ENCODE data around the gene SPRED2.

SPRED2 gene

DNA sequence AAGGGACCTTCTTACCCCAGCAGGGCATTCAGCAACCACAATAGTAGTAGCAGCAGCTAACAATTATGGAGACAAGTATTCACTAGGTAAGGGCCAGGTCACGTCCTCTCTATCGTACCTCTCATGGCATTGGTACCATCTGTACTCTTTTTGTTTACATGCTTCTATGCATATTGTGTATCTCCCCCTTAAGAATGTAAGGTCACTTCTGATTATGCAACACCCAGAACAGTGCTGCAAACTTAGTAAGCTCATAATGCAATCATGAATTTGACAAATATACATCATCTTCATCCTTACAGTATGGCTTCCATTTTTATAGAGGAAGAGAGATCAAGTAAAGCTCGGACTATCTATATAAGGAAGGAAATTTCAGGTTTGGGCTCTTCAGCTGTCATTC is 46.1 kb downstream of the SPRED2 start:
- no peak for DNase-seq (ENCODE audit: low read depth)

DNA sequence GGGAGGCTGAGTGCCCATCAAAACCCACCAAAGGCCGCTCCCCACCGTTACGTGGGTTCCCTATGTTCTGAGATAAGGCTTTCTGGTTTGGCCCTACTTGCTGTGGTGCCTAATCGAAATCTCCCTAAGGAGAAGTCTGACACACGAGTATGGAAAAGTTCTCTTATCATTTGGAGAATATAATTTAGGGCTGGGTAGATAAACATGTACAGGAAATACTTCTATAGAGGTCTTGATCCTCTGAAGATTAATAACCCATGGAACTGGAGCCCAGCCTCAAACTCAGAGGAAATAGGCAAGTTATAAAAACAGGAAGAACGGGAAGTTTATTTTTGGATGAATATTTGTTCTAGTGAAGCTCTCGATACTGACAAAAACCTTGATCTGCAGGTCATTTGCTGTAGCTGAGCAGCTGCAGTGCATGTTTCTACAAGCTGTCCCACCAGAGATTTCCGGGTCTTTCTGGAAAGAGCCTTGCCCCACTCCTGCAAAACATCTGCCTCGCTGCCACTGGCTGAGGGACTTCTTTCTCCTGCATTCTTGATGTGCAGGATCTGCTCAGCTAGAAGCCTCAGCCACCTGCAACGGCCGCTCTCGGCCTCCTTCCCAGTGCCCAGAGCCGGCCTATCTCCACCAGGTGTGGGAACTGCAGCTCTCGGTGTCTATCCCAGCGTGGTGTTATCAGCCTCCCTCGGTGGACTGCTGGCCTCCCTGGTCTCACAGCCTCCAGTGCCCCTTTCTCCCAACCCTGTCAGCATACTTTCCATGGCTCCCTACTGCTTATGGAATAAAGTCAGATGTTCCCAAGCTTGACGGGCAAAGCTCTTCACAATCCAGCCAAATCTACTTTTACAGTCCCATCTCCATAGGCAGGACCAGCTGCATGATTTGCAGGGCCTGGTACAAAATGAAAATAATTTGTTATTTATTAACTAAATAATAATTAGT is 48.6 kb downstream of the SPRED2 start:
- DNase-seq (ENCODE audit: low read depth), result no peak

DNA sequence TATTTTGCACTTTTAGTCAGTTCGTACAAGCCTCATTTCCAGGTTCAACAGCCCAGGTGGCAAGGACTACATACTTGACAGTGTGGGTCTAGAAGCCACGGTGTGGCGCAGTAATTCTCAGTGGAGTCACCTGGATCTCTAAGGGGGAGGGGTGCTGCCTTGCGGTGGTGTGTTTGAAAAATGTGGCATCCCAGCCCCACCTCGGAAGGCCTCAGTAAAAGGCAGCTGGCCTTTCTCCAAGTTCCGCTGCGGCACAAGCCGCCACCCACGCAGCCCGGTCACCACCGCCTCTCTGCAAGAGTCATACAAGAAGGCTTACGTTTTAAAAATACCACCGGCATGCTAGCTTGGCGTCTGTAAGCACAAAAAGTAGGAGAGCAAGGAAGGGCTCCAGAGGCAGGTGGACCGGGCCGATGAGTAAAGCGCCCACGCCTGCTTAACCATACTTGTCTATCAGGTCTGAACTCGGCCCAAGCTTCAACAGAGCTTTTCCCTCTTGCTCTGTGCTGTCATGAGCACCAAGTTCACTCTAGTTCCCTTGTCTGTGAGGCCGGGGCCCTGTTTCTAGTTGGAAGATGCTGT is 49.5 kb downstream of the SPRED2 start:
- peak; percentile 46 for DNase-seq (ENCODE audit: low read depth)

DNA sequence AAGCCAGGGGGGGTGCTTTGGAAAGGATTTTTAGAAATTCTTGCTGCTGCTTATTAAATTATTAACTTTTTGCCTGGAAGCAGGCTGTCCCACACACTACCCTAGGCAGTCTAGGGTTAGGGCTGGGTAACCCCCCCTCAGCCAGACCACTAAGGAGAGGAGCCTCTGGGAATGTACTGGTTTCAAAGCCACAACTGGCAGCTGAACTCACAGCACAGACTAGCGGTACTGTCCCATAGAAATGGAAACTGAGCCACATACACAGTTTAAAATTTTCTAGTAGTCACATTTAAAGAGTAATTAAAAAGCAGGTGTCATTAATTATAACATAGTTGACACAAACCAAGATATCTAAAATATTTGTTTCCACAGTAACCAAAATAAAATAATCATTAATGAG is 50.1 kb downstream of the SPRED2 start:
- no peak for DNase-seq (ENCODE audit: low read depth)

DNA sequence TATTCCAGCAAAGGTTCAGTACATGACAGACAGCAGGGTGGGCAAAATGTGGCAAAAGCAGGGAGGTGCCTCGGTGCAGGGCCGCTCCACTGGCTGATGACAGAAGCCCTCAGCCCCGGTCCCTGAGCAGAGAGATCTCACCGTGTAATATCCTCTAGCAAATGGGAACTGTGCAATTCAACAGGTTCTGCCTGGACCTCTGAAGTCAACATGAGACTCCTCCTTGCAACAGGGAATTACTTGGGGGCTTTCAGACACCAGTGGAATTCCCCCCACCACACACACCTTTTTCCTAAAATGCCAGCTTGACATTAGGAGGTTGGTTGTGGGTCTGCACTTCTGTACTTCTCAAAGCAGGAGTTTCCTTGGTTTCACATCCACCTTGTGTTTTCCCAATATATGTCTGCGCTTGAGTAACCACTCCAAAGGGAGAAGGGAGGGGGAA is 50.8 kb downstream of the SPRED2 start:
- no peak for DNase-seq (ENCODE audit: low read depth)

DNA sequence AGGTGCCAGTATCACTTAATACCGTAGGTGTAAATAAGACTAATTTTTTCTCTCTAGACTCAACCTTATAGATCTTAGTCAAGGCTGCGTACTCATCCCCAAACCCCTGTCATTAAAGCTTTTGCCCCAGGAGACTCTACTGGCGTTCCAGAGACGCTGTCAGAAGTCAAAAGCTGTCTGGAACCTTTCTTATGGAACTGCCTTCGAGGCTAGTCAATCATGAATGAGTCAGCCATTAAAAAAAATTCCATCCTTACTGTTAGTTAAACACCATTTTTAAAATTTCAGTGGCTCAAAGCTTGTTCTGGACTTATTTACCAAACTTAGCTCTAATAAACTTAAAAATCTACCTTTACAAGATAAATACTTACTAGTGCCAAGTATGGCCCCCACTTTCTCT is 52.1 kb downstream of the SPRED2 start:
- DNase-seq (ENCODE audit: low read depth), result no peak

DNA sequence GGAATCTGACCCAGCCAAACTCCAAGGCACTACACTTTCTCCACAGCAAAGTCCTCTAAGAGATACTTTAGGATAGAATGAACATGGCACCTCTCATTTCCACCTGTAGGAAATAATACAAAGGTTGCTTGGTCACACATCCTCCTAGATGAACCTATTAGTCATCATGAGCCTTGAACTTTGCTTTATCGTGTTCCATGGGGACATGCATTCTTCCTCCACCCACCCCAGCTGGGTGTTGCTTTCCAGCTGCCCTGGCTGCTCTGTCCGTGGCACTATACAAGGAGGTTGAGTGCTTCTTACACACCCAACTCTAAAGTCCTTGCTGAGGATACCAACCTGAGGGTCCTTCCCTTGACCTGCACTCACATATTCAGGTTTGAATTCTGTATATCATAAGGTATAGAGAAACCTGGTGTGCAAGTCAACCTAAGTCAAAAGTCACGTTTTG is 52.7 kb downstream of the SPRED2 start:
- DNase-seq (ENCODE audit: low read depth), result no peak

DNA sequence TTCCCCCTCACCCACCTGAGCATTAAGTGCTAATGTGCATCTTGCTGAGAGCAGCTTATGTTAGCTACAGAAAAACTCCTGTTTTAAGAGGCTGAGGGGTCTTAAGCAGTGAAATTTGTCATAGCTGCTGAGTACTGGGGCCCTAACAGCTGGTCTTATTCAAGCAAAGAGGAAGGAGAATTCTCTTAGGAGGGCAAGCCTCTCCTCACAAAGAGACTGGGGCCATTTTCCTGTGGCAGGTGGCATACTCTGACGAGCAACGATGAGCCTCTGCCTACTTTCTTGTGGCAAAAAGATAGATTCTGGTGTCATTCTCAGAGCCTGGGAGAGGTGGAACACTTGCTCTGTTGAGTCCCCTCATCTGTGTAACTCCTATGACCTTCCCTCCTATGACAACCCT is 53.2 kb downstream of the SPRED2 start:
- DNase-seq (ENCODE audit: low read depth), result no peak

DNA sequence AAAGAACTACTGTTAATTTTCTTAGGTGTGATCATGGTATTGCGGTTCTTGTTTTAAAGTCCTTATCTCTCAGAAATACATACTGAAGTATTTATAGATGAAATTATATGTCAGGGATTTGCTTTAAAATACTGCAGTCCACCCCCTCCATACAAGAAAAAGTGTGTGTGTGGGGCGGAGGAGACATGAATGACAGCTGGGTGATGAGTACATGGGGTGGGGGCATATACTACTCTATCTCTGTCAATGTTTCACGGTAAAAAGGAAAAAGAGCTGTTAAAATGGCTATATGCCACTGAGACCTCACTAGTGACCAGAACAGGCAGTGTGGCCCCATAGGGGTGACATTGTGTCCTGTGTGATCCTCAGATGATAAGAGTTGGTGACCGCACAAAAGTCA is 54.1 kb downstream of the SPRED2 start:
- DNase-seq (ENCODE audit: low read depth), result no peak

DNA sequence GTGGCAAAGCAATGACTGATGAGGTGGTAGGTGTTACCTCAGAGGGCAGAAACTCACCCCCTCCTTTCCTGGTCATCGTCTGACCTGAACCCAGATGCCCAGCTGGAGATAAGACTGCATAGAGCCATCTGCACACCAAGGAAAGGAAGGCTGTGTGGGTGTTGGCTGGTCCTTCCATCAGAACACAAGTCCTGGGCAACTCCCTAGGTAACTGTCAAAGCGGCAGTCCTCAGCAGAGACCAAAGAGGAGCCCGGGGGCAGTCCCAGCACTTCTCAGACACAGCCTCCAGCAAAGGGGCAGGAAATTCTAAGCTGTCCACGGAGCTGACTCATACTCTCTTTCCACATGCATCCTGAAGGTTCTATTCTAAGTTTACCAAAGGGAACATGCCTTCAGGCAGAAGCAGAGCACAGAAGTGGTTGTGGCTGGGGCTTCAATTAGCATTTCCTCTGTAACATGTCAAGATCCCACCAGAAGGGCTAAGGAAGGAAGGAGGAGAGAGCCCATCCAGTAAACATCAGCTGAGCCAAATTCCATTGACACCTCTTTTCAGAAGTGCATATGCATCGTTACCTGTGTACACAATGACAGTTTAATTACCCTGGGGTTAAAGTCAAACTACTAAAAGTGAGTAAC is 54.7 kb downstream of the SPRED2 start:
- DNase-seq (ENCODE audit: low read depth), result no peak

DNA sequence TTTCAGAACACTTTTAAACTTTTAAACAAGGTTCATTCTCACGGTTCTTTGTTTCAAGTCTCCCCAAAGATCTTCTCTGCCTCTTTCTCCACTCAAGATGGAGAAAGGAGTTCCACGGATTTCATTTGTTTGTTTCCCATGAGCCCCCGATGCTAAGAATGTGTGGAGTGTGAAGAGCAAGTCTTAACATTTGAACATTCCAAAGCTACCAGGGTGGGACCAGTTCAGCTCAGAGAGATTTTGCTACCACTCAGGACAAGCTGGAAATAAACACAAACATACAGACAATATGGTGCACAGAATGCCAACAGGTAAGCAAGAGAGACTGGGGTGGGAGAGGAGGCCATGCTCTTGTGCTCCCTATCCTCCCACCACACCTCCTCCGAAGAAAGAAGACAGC is 56.7 kb downstream of the SPRED2 start:
- DNase-seq (ENCODE audit: low read depth), result no peak

DNA sequence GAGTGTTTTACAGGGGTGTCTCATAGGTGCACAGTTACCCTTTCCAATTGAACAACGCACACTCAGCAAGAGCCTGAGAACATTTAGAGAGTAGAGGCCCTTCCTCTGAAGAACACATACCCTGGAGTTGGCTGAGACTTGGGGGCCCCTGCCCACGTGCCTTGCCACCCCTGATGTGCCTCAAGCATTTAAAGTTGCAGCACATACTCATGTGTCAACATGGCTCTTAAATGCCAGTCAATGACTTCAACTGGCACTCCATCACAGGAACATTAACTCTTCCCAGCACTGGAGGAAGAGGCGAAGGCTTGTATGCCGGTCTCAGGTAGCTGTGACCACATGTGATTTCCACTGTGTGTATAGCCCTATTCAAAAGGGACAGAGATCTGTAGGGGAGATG is 57.4 kb downstream of the SPRED2 start:
- no peak for DNase-seq (ENCODE audit: low read depth)

DNA sequence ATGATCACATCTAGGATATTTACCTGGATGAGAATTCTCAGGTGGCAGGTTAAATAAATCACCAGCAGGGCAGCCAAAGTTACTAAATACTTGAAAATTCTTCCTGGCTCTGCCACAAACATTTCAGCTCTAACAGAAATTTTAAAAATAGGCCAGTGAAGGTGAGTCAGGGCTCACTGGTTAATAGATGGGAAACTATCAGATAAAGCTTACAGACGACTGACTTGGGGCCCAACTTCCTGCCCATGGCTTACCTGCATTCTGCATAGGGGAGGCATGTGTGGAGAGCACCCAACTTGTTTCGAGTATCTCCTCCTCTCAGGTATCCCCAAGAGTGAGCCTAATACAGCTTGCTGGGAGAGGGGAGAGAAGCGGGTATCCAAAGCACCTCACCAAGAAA is 57.8 kb downstream of the SPRED2 start:
- DNase-seq (ENCODE audit: low read depth), result no peak

DNA sequence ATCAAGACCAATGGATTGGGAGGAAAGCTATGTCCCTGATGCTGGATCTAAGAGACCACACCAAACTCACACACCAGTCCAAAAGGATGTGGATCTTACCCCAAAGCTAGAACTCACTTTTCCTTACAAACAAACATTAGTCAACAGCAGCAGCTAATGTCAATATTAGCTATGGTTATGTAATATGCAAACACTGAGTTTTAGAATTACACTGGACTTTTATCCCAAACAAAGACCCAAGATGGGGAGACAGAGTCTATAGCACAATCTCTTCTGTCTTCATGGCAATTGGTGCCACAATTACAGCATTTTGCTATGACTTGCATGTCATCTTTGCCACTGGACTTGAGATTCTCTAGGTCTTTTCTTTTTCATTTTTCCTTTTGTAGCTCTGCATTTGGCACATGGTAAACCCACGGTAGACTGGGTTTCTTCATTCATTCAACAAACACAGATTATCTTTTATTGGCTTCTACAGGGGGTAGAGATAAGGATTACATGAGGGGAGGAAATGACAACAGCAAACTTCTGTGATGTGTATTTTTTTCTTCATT is 59.0 kb downstream of the SPRED2 start:
- DNase-seq (ENCODE audit: low read depth), result no peak

DNA sequence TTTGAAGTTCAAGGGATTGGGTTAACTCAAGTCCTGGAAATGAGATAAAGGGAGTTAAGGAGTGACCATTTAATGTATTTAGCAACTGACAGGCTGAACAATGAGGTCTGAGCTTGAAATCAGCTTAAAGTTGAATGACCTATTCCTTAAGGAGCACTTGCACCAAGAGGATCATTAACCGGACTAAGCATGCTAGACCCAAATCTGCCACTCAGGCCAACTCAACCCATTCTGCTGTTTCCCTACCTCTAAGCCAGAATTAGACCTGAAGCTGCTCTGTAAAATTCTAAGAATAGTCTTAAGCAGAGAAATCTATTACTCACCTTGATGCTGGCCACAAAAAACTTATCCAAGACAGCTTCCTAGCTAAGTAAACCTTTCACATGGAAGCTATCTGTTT is 59.8 kb downstream of the SPRED2 start:
- DNase-seq (ENCODE audit: low read depth), result no peak

DNA sequence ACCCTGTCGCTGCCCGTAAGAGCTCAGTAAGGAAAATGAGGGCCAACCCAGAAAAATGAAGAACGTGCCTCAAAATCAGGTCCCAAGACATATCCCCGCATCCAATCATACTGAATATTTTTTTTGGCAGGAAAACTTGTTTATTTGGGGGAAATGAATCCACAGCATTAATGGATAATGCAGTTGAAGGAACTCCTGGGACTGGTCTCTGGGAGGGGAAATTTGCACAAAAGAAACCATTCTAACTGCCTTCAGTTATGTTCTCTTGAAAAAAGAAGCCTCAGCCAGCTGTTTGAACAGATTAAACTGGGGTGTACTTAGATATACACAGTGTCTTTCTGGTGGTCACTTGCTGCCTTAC is 61.3 kb downstream of the SPRED2 start:
- no peak for DNase-seq (ENCODE audit: low read depth)

DNA sequence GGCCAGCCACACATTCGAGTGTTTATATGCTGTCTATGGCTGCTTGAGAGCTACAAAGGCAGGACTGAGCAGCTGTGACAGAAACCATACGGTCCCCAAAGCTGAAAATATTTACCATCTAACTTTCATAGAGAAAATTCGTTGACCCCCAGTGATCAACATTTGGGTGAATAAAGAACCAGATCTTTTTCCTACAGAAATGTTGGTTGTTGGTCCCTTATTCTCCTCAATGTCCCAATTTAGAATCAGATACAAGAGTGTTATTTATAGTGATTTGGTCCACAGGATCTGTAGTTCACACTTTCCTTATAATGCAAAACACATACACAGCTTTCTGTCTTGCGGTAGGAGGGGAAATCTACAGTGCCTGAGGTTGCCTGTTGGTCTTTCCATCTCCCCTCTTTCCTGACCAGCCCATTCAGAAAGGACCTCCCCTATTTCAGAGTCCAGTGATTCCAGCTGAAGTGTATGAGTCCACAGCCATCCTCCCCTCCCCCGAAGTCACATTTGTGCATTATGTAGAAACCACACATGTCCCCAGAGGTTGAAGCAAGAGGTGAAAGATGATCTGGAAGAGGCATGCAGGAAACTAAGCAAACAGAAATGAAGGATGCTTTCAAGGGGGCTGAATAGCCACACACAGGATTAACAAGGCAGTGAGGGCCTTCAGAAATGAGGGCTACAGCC is 61.9 kb downstream of the SPRED2 start:
- DNase-seq (ENCODE audit: low read depth), result no peak

DNA sequence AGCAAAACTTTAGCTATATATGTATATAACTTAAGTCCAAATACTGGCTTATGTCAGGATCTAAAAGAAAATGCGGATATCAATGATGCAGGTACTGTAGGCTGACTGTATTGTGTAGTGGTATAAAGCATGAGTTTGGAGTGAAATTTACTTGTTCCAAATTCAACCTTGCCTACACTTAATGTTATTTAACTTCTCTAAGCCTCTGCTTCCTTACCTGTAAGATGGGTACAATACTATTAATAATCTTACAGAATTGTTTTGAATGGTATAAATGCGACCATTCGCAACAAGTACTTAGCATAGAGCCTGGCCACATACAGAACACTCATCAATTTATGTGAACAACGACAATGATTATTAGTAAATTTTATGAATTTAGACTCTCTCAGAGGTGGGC is 62.4 kb downstream of the SPRED2 start:
- no peak for DNase-seq (ENCODE audit: low read depth)

DNA sequence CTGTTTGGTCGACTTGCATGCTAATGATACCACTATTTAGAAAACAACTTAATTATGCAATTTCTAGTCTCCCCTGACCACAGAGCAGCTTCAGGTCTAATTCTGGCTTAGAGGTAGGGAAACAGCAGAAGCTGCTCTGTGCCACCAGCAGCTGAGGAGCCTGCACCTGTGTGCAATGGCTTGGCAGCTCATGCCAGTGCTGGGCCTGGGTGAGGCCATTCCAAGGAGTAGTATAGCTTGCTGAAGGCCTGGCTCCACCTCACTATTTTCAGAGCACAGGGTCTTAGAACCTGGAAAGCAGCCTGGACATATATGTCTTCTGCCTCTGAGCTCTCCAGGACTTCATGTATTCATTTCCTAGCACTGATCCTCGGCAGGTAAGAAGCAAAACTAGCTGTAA is 62.8 kb downstream of the SPRED2 start:
- DNase-seq (ENCODE audit: low read depth), result no peak

DNA sequence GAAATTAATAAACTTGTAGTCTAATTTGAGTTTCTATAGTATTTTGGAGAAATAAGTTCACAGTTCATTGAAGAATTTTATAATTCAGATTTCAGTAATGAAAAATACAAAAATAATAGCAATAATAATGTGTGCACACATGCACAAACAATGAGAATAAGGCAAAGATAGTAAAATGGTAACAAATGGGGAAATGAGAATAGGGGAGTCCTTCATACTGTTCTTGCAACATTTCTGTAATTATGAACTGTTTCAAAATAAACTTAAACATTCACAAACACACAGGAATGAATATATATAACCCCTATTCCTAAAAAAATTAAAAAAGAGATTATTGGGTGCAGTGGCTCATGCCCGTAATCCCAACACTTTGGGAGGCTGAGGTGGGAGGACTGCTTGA is 63.9 kb downstream of the SPRED2 start:
- DNase-seq (ENCODE audit: low read depth), result no peak

DNA sequence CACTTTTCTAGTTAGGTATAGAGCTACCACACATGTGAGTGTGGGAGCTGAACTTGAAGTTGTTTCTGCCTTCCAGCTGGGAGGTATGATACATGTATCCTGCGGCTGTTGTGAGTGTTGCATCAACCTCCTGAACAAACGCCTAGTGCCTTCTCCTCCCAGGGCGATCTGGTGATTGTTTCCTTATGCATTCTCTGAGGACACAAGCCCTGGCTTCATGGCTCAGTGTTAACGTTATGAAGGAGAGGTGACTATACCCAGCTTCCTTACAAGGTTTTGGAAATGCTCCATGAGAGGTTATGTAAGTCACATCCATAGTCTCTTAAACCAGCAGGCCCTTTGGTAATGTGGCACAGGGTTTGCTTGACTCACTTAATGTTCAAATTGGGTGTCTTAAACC is 64.9 kb downstream of the SPRED2 start:
- no peak for DNase-seq (ENCODE audit: low read depth)

DNA sequence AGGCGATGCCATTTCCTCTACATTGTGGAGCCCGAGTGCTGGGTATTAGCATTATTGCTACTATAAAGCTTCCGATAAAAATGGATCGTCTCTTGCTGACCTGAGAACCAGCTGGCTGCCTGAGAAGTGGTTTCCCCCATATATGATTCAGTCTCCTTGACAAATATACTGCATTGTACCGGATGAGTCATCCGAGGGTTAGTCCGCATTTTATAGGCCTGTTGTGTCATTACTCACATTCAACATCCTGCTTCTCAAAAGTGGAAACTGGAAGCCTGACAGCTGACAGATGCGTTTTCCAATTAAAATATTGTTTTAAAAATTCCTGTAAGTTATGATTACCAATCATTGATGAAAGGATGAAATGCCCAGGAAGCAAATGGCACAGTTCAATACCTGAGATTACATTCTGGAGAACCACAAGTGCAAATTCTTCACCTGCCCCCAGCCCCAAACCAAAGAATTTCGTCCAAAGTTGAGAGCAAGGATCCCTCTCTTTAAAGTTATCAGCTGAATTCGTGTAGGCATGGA is 65.7 kb downstream of the SPRED2 start:
- no peak for DNase-seq (ENCODE audit: low read depth)

Data from T-helper 22 cell (primary cell).